Measurements from ENCODE around the gene ACTR5.

- TF ChIP-seq FOXJ3 (CRISPR knock-in tag; IDR thresholded peaks at IDR 0.05; ENCODE audit: borderline replicate concordance) (no peak), EMX1 (CRISPR knock-in tag; IDR thresholded peaks at IDR 0.05) (no peak), JAZF1 (CRISPR knock-in tag; IDR thresholded peaks at IDR 0.05) (no peak), CTCF (IDR thresholded peaks at IDR 0.05) (no peak), ZMAT4 (CRISPR knock-in tag; IDR thresholded peaks at IDR 0.05) (no peak), USF2 (CRISPR knock-in tag; IDR thresholded peaks at IDR 0.05) (no peak), MYBL2 (CRISPR knock-in tag; IDR thresholded peaks at IDR 0.05) (no peak), E2F5 (CRISPR knock-in tag; IDR thresholded peaks at IDR 0.05) (no peak)
Measured at GRCh38 chr20:38729767-38730166, 18.5 kb upstream of the ACTR5 start.
